ENCODE data around the gene AICDA.
"Not testable (repeated sequence)": the region's sequence is repeated elsewhere in the genome, so short reads cannot be mapped to it uniquely, and the experiment has no call there.

The AICDA gene

DNA sequence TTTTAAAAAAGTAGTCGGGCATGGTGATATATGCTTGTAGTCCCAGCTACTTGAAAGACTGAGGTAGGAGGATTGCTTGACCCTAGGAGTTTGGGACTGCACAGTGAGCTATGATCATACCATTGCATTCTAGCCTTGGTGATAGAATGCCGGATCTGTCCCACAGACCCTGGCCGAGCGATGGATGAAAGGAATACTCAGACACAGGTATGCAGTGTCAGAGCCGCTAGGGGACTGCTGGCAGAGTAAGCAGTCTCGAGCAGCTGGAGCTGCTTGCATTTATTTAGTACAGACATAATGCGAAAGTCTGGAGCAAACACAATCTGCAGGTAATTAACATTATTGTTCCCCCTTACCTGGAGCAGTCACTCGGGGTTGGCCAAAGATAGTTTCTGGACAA is 18.6 kb downstream of the AICDA start:
- intact Hi-C loops (cut with micrococcal nuclease): no loop called here
- H3K4me1 Mint-ChIP-seq (ENCODE audit: low read depth): peaks cover 16% of the 10 kb centered on the region
- no peaks in the 10 kb centered on the region for H3K9me3 Mint-ChIP-seq
- no peaks in the 10 kb centered on the region for H3K36me3 Mint-ChIP-seq (ENCODE audit: low read depth)
- H3K27me3 Mint-ChIP-seq: no peaks in the 10 kb centered on the region
- no peak overlapping the region for H3K27ac Mint-ChIP-seq
- no peak overlapping the region for H3K4me3 Mint-ChIP-seq

- Mint-ChIP-seq H3K9me3 (no peaks in the 10 kb centered on the region), H3K4me1 (ENCODE audit: low read depth) (peaks cover 16% of the 10 kb centered on the region), H3K36me3 (ENCODE audit: low read depth) (no peaks in the 10 kb centered on the region), H3K4me3 (no peak overlapping the region), H3K27ac (no peak overlapping the region), H3K27me3 (no peaks in the 10 kb centered on the region)
- intact Hi-C loops (cut with micrococcal nuclease): no loop called here
Observed at GRCh38 chr12:8593246-8593645, 19.4 kb downstream of the AICDA start.

- Mint-ChIP-seq H3K4me3 (no peak overlapping the region), H3K27ac (no peak overlapping the region), H3K4me1 (ENCODE audit: low read depth) (peaks cover 16% of the 10 kb centered on the region), H3K27me3 (no peaks in the 10 kb centered on the region), H3K9me3 (no peaks in the 10 kb centered on the region), H3K36me3 (ENCODE audit: low read depth) (no peaks in the 10 kb centered on the region)
- intact Hi-C loops (cut with micrococcal nuclease): no loop called here
Observed at GRCh38 chr12:8590842-8591545, 21.7 kb downstream of the AICDA start.

DNA sequence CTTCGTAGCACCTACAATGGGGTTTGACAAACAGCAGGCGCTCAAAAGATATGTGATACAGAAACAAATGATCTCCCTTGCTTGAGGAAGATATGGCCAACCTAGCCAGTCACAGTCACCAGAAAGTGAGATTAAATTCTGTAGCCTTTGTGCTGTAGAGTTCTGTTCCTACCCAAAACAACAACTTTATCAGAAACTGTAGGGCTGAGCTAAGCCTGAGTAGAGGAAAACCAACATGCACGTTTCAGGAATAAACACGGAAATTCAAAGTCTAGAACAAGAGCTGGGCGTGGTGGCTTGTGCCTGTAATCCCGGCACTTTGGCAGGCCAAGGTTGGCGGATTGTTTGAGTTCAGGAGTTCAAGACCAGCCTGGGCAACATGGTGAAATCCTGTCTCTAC is 23.0 kb downstream of the AICDA start:
- Mint-ChIP-seq H3K9me3 (no peaks in the 10 kb centered on the region), H3K27me3 (no peaks in the 10 kb centered on the region), H3K4me1 (ENCODE audit: low read depth) (peaks cover 16% of the 10 kb centered on the region), H3K36me3 (ENCODE audit: low read depth) (no peaks in the 10 kb centered on the region), H3K27ac (no peak overlapping the region), H3K4me3 (no peak overlapping the region)
- intact Hi-C loops (cut with micrococcal nuclease): no loop called here

- H3K27me3 Mint-ChIP-seq; intact Hi-C loops (cut with micrococcal nuclease); H3K36me3 Mint-ChIP-seq (ENCODE audit: low read depth); H3K4me3 Mint-ChIP-seq; H3K9me3 Mint-ChIP-seq: not testable (repeated sequence)
- Mint-ChIP-seq H3K27ac (peak overlapping the region; percentile 65), H3K4me1 (ENCODE audit: low read depth) (peaks cover 14% of the 10 kb centered on the region)
Observed at GRCh38 chr12:8584478-8584877, 28.2 kb downstream of the AICDA start.

DNA sequence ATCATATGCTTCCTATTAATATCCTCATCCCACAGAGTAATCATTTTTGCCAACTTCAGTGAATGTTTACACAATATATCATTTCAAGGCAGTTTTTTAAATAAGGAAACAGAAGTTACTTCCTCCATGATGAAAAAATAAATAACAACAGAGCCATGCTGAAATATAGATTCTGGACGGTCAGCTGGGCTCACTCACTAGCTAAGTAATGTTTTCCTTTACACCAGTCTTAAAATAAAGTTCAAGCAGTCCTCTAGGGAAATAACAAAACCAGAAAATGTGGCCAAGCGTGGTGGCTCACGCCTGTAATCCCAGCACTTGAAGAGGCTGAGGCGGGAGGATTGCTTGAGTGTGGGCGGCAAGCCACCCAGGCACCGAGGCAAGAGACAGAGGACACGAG is 28.7 kb downstream of the AICDA start:
- intact Hi-C loops (cut with micrococcal nuclease): no loop called here
- Mint-ChIP-seq H3K9me3 (no peaks in the 10 kb centered on the region), H3K27ac (peak overlapping the region; percentile 65), H3K4me1 (ENCODE audit: low read depth) (peaks cover 14% of the 10 kb centered on the region), H3K4me3 (no peak overlapping the region), H3K27me3 (peaks cover 2% of the 10 kb centered on the region), H3K36me3 (ENCODE audit: low read depth) (no peaks in the 10 kb centered on the region)

GRCh38 chr12:8581098-8581784 is 31.4 kb downstream of the AICDA start:
- H3K9me3 Mint-ChIP-seq: no peaks in the 10 kb centered on the region
- no peak overlapping the region for H3K27ac Mint-ChIP-seq
- peaks cover 2% of the 10 kb centered on the region for H3K27me3 Mint-ChIP-seq
- H3K36me3 Mint-ChIP-seq (ENCODE audit: low read depth): no peaks in the 10 kb centered on the region
- no peak overlapping the region for H3K4me3 Mint-ChIP-seq
- intact Hi-C loops (cut with micrococcal nuclease): no loop called here
- H3K4me1 Mint-ChIP-seq (ENCODE audit: low read depth): peaks cover 14% of the 10 kb centered on the region

GRCh38 chr12:8577879-8578278 is 34.8 kb downstream of the AICDA start:
- no peaks in the 10 kb centered on the region for H3K9me3 Mint-ChIP-seq
- H3K36me3 Mint-ChIP-seq (ENCODE audit: low read depth): no peaks in the 10 kb centered on the region
- intact Hi-C loops (cut with micrococcal nuclease): no loop called here
- H3K27ac Mint-ChIP-seq: no peak overlapping the region
- H3K4me3 Mint-ChIP-seq: no peak overlapping the region
- peaks cover 7% of the 10 kb centered on the region for H3K4me1 Mint-ChIP-seq (ENCODE audit: low read depth)
- peaks cover 2% of the 10 kb centered on the region for H3K27me3 Mint-ChIP-seq

DNA sequence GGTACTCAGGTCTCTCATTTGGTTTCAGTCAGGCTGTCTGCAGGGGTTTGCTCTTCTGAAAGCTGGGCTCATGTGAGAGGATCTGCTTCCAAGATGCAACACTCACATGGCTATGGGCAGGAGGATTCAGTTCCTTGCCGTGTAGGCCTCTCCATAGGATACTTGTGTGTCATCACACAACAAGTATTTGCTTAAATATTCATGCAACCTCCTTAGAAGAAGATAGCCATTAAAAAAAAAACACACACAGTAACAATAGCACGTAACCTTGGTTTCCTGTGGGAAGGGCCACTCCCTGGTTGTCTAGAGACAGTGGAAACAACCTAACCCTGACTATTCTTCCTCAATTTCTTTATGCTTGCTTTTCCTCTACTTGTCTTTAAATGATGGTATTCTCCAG is 40.2 kb downstream of the AICDA start:
- peaks cover 19% of the 10 kb centered on the region for H3K4me1 Mint-ChIP-seq (ENCODE audit: low read depth)
- peak overlapping the region; percentile 78 for H3K27ac Mint-ChIP-seq
- no peaks in the 10 kb centered on the region for H3K27me3 Mint-ChIP-seq
- no peaks in the 10 kb centered on the region for H3K9me3 Mint-ChIP-seq
- no peaks in the 10 kb centered on the region for H3K36me3 Mint-ChIP-seq (ENCODE audit: low read depth)
- intact Hi-C loops (cut with micrococcal nuclease): no loop called here
- no peak overlapping the region for H3K4me3 Mint-ChIP-seq

GRCh38 chr12:8566525-8566924 is 46.1 kb downstream of the AICDA start:
- no peak overlapping the region for H3K4me3 Mint-ChIP-seq
- peak overlapping the region; percentile 64 for H3K27ac Mint-ChIP-seq
- intact Hi-C loops (cut with micrococcal nuclease): no loop called here
- no peaks in the 10 kb centered on the region for H3K27me3 Mint-ChIP-seq
- H3K4me1 Mint-ChIP-seq (ENCODE audit: low read depth): peaks cover 10% of the 10 kb centered on the region
- peaks cover 16% of the 10 kb centered on the region for H3K9me3 Mint-ChIP-seq
- no peaks in the 10 kb centered on the region for H3K36me3 Mint-ChIP-seq (ENCODE audit: low read depth)

DNA sequence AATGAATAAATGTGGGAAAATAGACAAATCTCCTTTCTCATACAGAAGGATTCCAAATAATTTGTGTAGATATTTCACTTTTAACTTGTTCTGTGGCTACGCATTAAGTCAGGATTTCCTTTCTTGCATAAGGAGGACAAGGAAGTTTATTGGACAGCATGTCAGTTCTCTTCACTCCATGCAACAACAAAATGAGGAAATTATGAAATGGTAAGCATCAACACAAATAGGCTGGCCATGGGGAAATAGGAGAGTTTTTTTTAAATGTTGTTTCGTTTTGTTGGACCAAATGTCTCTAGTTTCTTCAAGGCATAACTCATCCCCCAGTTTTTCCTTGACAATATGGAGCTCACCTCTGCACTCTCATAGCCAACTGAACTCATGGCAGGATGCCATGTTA is 46.6 kb downstream of the AICDA start:
- H3K4me1 Mint-ChIP-seq (ENCODE audit: low read depth); intact Hi-C loops (cut with micrococcal nuclease); H3K36me3 Mint-ChIP-seq (ENCODE audit: low read depth); H3K4me3 Mint-ChIP-seq; H3K27me3 Mint-ChIP-seq: not testable (repeated sequence)
- Mint-ChIP-seq H3K27ac (peak overlapping the region; percentile 64), H3K9me3 (peaks cover 16% of the 10 kb centered on the region)

DNA sequence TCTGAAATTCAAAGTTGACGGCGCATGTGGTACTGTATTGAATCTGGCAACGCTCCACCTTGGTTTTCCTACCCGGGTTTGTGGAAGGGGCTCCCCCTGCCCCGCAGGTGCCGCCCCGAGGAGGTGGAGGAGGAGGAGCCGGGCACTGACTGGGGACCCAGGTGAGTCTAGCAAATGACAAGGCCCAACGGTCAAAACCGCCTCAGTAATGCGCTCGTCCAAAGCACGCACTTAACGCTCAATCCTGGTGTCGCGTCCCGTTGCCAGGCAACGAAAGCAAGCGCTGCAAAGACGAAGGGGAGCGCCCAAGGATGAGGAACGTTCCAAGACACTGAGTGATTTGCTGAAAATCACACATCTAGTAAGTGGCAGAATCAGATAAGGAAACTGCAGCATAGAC is 48.0 kb downstream of the AICDA start:
- Mint-ChIP-seq H3K4me1 (ENCODE audit: low read depth) (peaks cover 10% of the 10 kb centered on the region), H3K36me3 (ENCODE audit: low read depth) (no peaks in the 10 kb centered on the region), H3K9me3 (peaks cover 16% of the 10 kb centered on the region), H3K27ac (no peak overlapping the region), H3K4me3 (no peak overlapping the region), H3K27me3 (no peaks in the 10 kb centered on the region)
- intact Hi-C loops (cut with micrococcal nuclease): no loop called here

GRCh38 chr12:8563356-8563755 is 49.3 kb downstream of the AICDA start:
- no peaks in the 10 kb centered on the region for H3K36me3 Mint-ChIP-seq (ENCODE audit: low read depth)
- no peak overlapping the region for H3K27ac Mint-ChIP-seq
- no peaks in the 10 kb centered on the region for H3K27me3 Mint-ChIP-seq
- no peak overlapping the region for H3K4me3 Mint-ChIP-seq
- peaks cover 16% of the 10 kb centered on the region for H3K9me3 Mint-ChIP-seq
- H3K4me1 Mint-ChIP-seq (ENCODE audit: low read depth): peaks cover 10% of the 10 kb centered on the region
- intact Hi-C loops (cut with micrococcal nuclease): no loop called here

DNA sequence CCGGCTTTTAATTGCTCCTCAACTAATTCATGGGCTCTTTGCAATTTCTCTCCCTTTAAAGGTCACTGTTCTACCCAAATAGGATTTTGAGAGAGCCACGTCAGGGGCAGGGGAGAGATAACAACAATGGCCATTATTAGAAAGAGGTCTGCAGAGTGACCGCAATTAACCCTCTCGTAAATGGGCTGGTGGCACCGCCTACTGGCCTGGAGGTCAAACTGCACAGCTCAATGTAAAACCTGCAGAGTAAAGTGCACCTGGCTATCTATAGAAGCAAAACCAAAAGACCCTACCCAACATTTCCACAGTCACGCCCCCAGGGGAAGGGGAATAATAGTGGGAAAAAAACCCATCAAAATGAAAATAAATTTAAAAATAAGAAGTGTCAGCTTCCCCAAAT is 50.3 kb downstream of the AICDA start:
- Mint-ChIP-seq H3K27me3 (no peaks in the 10 kb centered on the region), H3K27ac (no peak overlapping the region), H3K4me3 (no peak overlapping the region), H3K36me3 (ENCODE audit: low read depth) (no peaks in the 10 kb centered on the region), H3K4me1 (ENCODE audit: low read depth) (peaks cover 10% of the 10 kb centered on the region), H3K9me3 (peaks cover 16% of the 10 kb centered on the region)
- intact Hi-C loops (cut with micrococcal nuclease): no loop called here

GRCh38 chr12:8561011-8561410 is 51.6 kb downstream of the AICDA start:
- H3K4me3 Mint-ChIP-seq: no peak overlapping the region

More at GRCh38 chr12:8561011-8561410, 51.6 kb downstream of the AICDA start:
- Mint-ChIP-seq H3K36me3 (ENCODE audit: low read depth) (no peaks in the 10 kb centered on the region), H3K4me1 (ENCODE audit: low read depth) (peaks cover under 1% of the 10 kb centered on the region), H3K27ac (no peak overlapping the region), H3K27me3 (no peaks in the 10 kb centered on the region), H3K9me3 (peaks cover 16% of the 10 kb centered on the region)
- intact Hi-C loops (cut with micrococcal nuclease): no loop called here

Measured in dendritic cell treated with granulocyte-macrophage colony-stimulating factor and Interleukin-4, amounts not matched to agents 40 ng/mL and 50 ng/mL, for 4 days (primary cell).